A549 (cell line): ENCODE data around the gene GOLPH3. TPM values are rescaled to one million over a fixed set of nuclear protein-coding genes. Genes with fewer than 3 reads are reported as not detected.
A peak's percentile ranks its signal among the peaks of the same experiment; 100 is the strongest.

Source experiments
- ATAC-seq, 2 experiments: fragments of 200-7000 bp in 1 of 2; fragments of >200 bp in 1 of 2; cut with Nextera tagmentation in 1 of 2; cut with Tn5 transposase in 1 of 2; 3 replicates each; pipeline versions ENCODE4 v1.8.0 to v1.9.1; 2018 to 2020; ENCODE audit warnings: mild to moderate bottlenecking in 1 of 2, moderate library complexity in 1 of 2
- CTCF ChIA-PET: fragments of 300-600 bp; sonication (Branson Sonifier 250); formaldehyde crosslinking; extraction: SDS; loops from one replicate; lab custom pipeline; 2021; ENCODE audit warnings: antibody characterized with exemption, inconsistent platforms; lab: Yijun Ruan, JAX
- POLR2A ChIA-PET: fragments of 350-600 bp; formaldehyde crosslinking; extraction: SDS; loops from one replicate; lab custom pipeline; 2021; ENCODE audit warnings: antibody characterized with exemption, inconsistent platforms; lab: Yijun Ruan, JAX
- DNase-seq, 2 experiments: peaks; one replicate each; pipeline versions ENCODE4 v3.0.0 to v3.0.0-alpha.2; 2011 to 2016; ENCODE audit warnings: low read depth in 1 of 2, low spot score in 1 of 2
- FAIRE-seq: peaks from 2 replicates; lab custom pipeline; 2011; peaks lifted over from hg19 to GRCh38; lab: Jason Lieb, UNC
- H3K27ac ChIP-seq, 2 experiments: fragments of >200 bp; sonication (Bioruptor Twin); formaldehyde crosslinking; 3 replicates each; pipeline ENCODE4 v1.5.1; 2016 to 2017
- H3K4me1 ChIP-seq: fragments of >200 bp; sonication (Bioruptor Twin); formaldehyde crosslinking; 3 replicates; pipeline ENCODE4 v1.6.1; 2016
- H3K4me2 ChIP-seq: fragments of >200 bp; sonication (Bioruptor Twin); formaldehyde crosslinking; 3 replicates; pipeline ENCODE4 v1.6.1; 2016
- H3K4me3 ChIP-seq: fragments of >200 bp; sonication (Bioruptor Twin); formaldehyde crosslinking; 3 replicates; pipeline ENCODE4 v1.5.1; 2016
- H3K9me3 ChIP-seq: fragments of >200 bp; sonication (Bioruptor Twin); formaldehyde crosslinking; 3 replicates; pipeline ENCODE4 v1.6.1; 2016
- ATOH8 ChIP-seq: fragments of 250-450 bp; sonication (Bioruptor Pico); IDR thresholded peaks from 2 replicates; pipeline ENCODE4 v1.5.0; 2020; ENCODE audit warnings: low read depth, mild to moderate bottlenecking, moderate library complexity
- CEBPB ChIP-seq, 2 experiments: fragments of >200 bp in 1 of 2; sonication (Bioruptor Twin) in 1 of 2; formaldehyde crosslinking in 1 of 2; IDR thresholded peaks; 2 replicates each; pipeline ENCODE4 v1.6.1; 2012 to 2016
- E2F6 ChIP-seq: IDR thresholded peaks from 2 replicates; pipeline ENCODE4 v1.6.1; 2012; ENCODE audit warnings: low read depth, borderline replicate concordance
- EHMT2 ChIP-seq: fragments of 200-600 bp; sonication (generic); IDR thresholded peaks from 2 replicates; pipeline ENCODE4 v1.6.1; 2016; ENCODE audit warnings: antibody characterized with exemption, low read depth, mild to moderate bottlenecking, moderate library complexity
- ELK1 ChIP-seq: fragments of 150-350 bp; IDR thresholded peaks from 2 replicates; pipeline ENCODE4 v1.6.1; 2014; ENCODE audit warnings: low read depth, mild to moderate bottlenecking, low read length
- FOSL2 ChIP-seq, 2 experiments: fragments of 450-650 bp in 1 of 2; fragments of >200 bp in 1 of 2; sonication (Bioruptor Twin) in 1 of 2; formaldehyde crosslinking; IDR thresholded peaks; 2 replicates each; pipeline versions ENCODE4 v1.5.0 to v1.6.1; 2016 to 2020; ENCODE audit warnings: mild to moderate bottlenecking in 1 of 2, moderate library complexity in 1 of 2
- FOXS1 ChIP-seq: fragments of 250-450 bp; sonication (Bioruptor Pico); IDR thresholded peaks from 2 replicates; pipeline ENCODE4 v1.5.0; 2020; ENCODE audit warnings: mild to moderate bottlenecking, moderate library complexity
- HES2 ChIP-seq: fragments of >200 bp; sonication (Bioruptor Twin); formaldehyde crosslinking; IDR thresholded peaks from 2 replicates; pipeline ENCODE4 v1.6.1; 2016
- HEYL ChIP-seq: fragments of 250-450 bp; sonication (Bioruptor Pico); IDR thresholded peaks from 2 replicates; pipeline ENCODE4 v1.8.0; 2021; ENCODE audit warnings: mild to moderate bottlenecking, moderate library complexity
- HMGXB4 ChIP-seq: fragments of 250-450 bp; sonication (Bioruptor Pico); IDR thresholded peaks from 2 replicates; pipeline ENCODE4 v1.5.0; 2021; ENCODE audit warnings: mild to moderate bottlenecking, moderate library complexity, borderline replicate concordance
- HOXA7 ChIP-seq: fragments of 250-450 bp; sonication (Bioruptor Pico); IDR thresholded peaks from 2 replicates; pipeline ENCODE4 v1.5.0; 2020; ENCODE audit warnings: mild to moderate bottlenecking, moderate library complexity
- HOXB13 ChIP-seq: fragments of 250-450 bp; sonication (Bioruptor Pico); IDR thresholded peaks from 2 replicates; pipeline ENCODE4 v1.5.0; 2020; ENCODE audit warnings: low read depth, mild to moderate bottlenecking, moderate library complexity
- JUNB ChIP-seq: fragments of >200 bp; sonication (Bioruptor Twin); formaldehyde crosslinking; IDR thresholded peaks from 2 replicates; pipeline ENCODE4 v1.6.1; 2016
- KDM1A ChIP-seq: fragments of 200-600 bp; sonication (generic); IDR thresholded peaks from 2 replicates; pipeline ENCODE4 v1.6.1; 2016; ENCODE audit warnings: low read depth, mild to moderate bottlenecking
- MAFK ChIP-seq: fragments of 450-650 bp; IDR thresholded peaks from 2 replicates; pipeline ENCODE4 v1.6.1; 2014; ENCODE audit not compliant: partially characterized antibody
- MAX ChIP-seq: IDR thresholded peaks from 2 replicates; pipeline ENCODE4 v1.6.1; 2012
- MYC ChIP-seq: IDR thresholded peaks from 2 replicates; pipeline ENCODE4 v1.6.1; 2012; ENCODE audit warnings: mild to moderate bottlenecking, inconsistent platforms, low read length, improper control_type of control experiment, borderline replicate concordance
- RARB ChIP-seq: fragments of 250-450 bp; sonication (Bioruptor Pico); IDR thresholded peaks from 2 replicates; pipeline ENCODE4 v1.8.0; 2021; ENCODE audit warnings: mild to moderate bottlenecking, moderate library complexity
- USF2 ChIP-seq: fragments of 450-650 bp; IDR thresholded peaks from 2 replicates; pipeline ENCODE4 v1.6.1; 2014; ENCODE audit warnings: antibody characterized with exemption
- ZFP36 ChIP-seq: fragments of 450-650 bp; IDR thresholded peaks from 2 replicates; pipeline ENCODE4 v1.6.1; 2014; ENCODE audit warnings: borderline replicate concordance; ENCODE audit not compliant: partially characterized antibody
- ZSCAN20 ChIP-seq: fragments of 250-450 bp; sonication (Bioruptor Pico); IDR thresholded peaks from 2 replicates; pipeline ENCODE4 v1.8.0; 2022; ENCODE audit warnings: mild to moderate bottlenecking, moderate library complexity
- WGBS: methylation state at CpG from one replicate; pipeline ENCODE4 v1.1.6; 2017; ENCODE audit errors: missing lambda C conversion rate; 5-methylcytosine and 5-hydroxymethylcytosine counted together
- polyA plus RNA-seq, 4 experiments: library from polyadenylated mRNA; depleted of rRNA in 3 of 4; stranded (reverse); fragments of >200 nt; fragmentation: RNase III in 1 of 4; extraction: RNeasy Plus Mini Kit Qiagen cat#74134 plus additional on column Dnase treatment in 1 of 4; gene quantifications; 2 replicates in 3 of 4; 3 replicates in 1 of 4; pipeline ENCODE4 v1.2.3, GENCODE V29; 2011 to 2017

Gene GOLPH3
- polyA plus RNA-seq, 2 of the 4 experiments (the other 2 are of a cell fraction) = 57.8 to 78.7 TPM

GRCh38 chr5:32207355-32207634, 33.2 kb upstream of the GOLPH3 start (continued):
- TF ChIP-seq HMGXB4 (CRISPR knock-in tag) (no peak), HES2 (no peak), EHMT2 (no peak), ELK1 (no peak), CEBPB (IDR thresholded peaks at IDR 0.05) (no peak), MAX (no peak), E2F6 (no peak), ATOH8 (CRISPR knock-in tag) (no peak), HEYL (CRISPR knock-in tag) (no peak), KDM1A (no peak)

GRCh38 chr5:32206509-32207354, 32.6 kb upstream of the GOLPH3 start:
- peak in 1 of 2 experiments; percentile 25; a peak in 3 of 6 replicates for ATAC-seq
- FAIRE-seq = no peak
- Histone ChIP-seq H3K4me3 (no peak overlapping the region), H3K9me3 (no peaks in the 10 kb centered on the region), H3K27ac (peak overlapping the region in 1 of 2 experiments; percentile 64; a peak in 1 of 6 replicates), H3K4me2 (no peak overlapping the region)
- CTCF ChIA-PET = interaction anchor here (1.2 to 1.7 kb wide), 2 partner anchors 25 to 123 kb away, joined by 4 to 7 read pairs; no protein-coding TSS in a partner anchor
- TF ChIP-seq E2F6 = no peak
- TF ChIP-seq HOXA7 (CRISPR knock-in tag) = no peak
- no peak for TF ChIP-seq FOXS1 (CRISPR knock-in tag)
- no peak for TF ChIP-seq FOSL2 (IDR thresholded peaks at IDR 0.05)
- 0 out of 2 replicates have a peak, but pooled peaks have one; percentile 8 for TF ChIP-seq FOSL2 (CRISPR knock-in tag; IDR thresholded peaks at IDR 0.05)
- no peak for TF ChIP-seq RARB (CRISPR knock-in tag)
- TF ChIP-seq MAFK = peak; percentile 27
- TF ChIP-seq HEYL (CRISPR knock-in tag) = no peak
- no peak for TF ChIP-seq HOXB13 (CRISPR knock-in tag)
- no peak for TF ChIP-seq ZFP36
- TF ChIP-seq JUNB = no peak
- TF ChIP-seq USF2 = no peak
- no peak for TF ChIP-seq HMGXB4 (CRISPR knock-in tag)
- TF ChIP-seq MAX = no peak
- TF ChIP-seq MYC = no peak
- no peak for TF ChIP-seq ZSCAN20
- TF ChIP-seq, all 56 proteins: peak for 2
- POLR2A ChIA-PET = no interaction called here
- DNase-seq = no peak
- 81% methylated on average over 13 of the region's 13 CpGs for WGBS
- H3K4me1 ChIP-seq = peaks cover 21% of the 10 kb centered on the region; the same call in 2 of the 3 replicates
